GM18951 (cell line): ENCODE data around the gene RAP1GDS1.
"Not testable (repeated sequence)": the region's sequence is repeated elsewhere in the genome, so short reads cannot be mapped to it uniquely, and the experiment has no call there.

ENCODE experiments used
- POLR2A ChIP-seq: IDR thresholded peaks from 4 replicates; pipeline ENCODE4 v1.6.1; 2011; ENCODE audit warnings: mild to moderate bottlenecking; ENCODE audit not compliant: insufficient read length, insufficient read depth; ENCODE audit errors: extremely low read depth
- in situ Hi-C: fragments of 300-500 bp; cut with MboI; formaldehyde crosslinking; loops from one replicate; pipeline ENCODE4 v1.12.0; 2022; ENCODE audit warnings: low sequenced_read_pairs, mixed read lengths, inconsistent platforms; ENCODE audit not compliant: unreplicated experiment

Gene RAP1GDS1

GRCh38 chr4:98345838-98346237 is 84.7 kb downstream of the RAP1GDS1 start:
- TF ChIP-seq POLR2A: no peak
- in situ Hi-C loops: no loop called here

GRCh38 chr4:98352396-98352795 is 91.2 kb downstream of the RAP1GDS1 start:
- in situ Hi-C loops: no loop called here
- no peak for TF ChIP-seq POLR2A

GRCh38 chr4:98352940-98353339 is 91.8 kb downstream of the RAP1GDS1 start:
- in situ Hi-C loops: no loop called here
- TF ChIP-seq POLR2A: no peak

- no peak for TF ChIP-seq POLR2A
- in situ Hi-C loops: no loop called here
These were observed 97.6 kb downstream of the RAP1GDS1 start for GRCh38 chr4:98358630-98359248.

- TF ChIP-seq POLR2A: no peak
- in situ Hi-C loops: no loop called here
These were observed 98.5 kb downstream of the RAP1GDS1 start for GRCh38 chr4:98359646-98360045.

- in situ Hi-C loops: no loop called here
- no peak for TF ChIP-seq POLR2A
These were observed 102.2 kb downstream of the RAP1GDS1 start for GRCh38 chr4:98363431-98363830.

- in situ Hi-C loops: not testable (repeated sequence)
These were observed 105.1 kb downstream of the RAP1GDS1 start for GRCh38 chr4:98366275-98366674.

GRCh38 chr4:98368000-98368399 is 106.8 kb downstream of the RAP1GDS1 start:
- in situ Hi-C loops: not testable (repeated sequence)

- no peak for TF ChIP-seq POLR2A
- in situ Hi-C loops: no loop called here
These were observed 108.1 kb downstream of the RAP1GDS1 start for GRCh38 chr4:98369322-98369721.

- TF ChIP-seq POLR2A: no peak
- in situ Hi-C loops: no loop called here
These were observed 113.5 kb downstream of the RAP1GDS1 start for GRCh38 chr4:98374643-98375042.

GRCh38 chr4:98377559-98377958 is 116.4 kb downstream of the RAP1GDS1 start:
- TF ChIP-seq POLR2A: no peak
- in situ Hi-C loops: no loop called here

GRCh38 chr4:98381306-98381705 is 120.1 kb downstream of the RAP1GDS1 start:
- TF ChIP-seq POLR2A: no peak
- in situ Hi-C loops: no loop called here

GRCh38 chr4:98383431-98384106 is 122.4 kb downstream of the RAP1GDS1 start:
- TF ChIP-seq POLR2A: no peak
- in situ Hi-C loops: no loop called here

- TF ChIP-seq POLR2A: no peak
- in situ Hi-C loops: no loop called here
These were observed 124.6 kb downstream of the RAP1GDS1 start for GRCh38 chr4:98385831-98386230.
